Activated CD8-positive, alpha-beta memory T cell treated with anti-CD3 and anti-CD28 coated beads, Interleukin-2, amount 50 U/mL, for 24 hours (primary cell): ENCODE measurements around the gene GSTT2B.
"Not testable (repeated sequence)": the region's sequence is repeated elsewhere in the genome, so short reads cannot be mapped to it uniquely, and the experiment has no call there.

Experiments
- DNase-seq: peaks from one replicate; pipeline ENCODE4 v3.0.0-alpha.2; 2020; ENCODE audit errors: extremely low read depth

GSTT2B gene, protein sequence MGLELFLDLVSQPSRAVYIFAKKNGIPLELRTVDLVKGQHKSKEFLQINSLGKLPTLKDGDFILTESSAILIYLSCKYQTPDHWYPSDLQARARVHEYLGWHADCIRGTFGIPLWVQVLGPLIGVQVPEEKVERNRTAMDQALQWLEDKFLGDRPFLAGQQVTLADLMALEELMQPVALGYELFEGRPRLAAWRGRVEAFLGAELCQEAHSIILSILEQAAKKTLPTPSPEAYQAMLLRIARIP

DNA sequence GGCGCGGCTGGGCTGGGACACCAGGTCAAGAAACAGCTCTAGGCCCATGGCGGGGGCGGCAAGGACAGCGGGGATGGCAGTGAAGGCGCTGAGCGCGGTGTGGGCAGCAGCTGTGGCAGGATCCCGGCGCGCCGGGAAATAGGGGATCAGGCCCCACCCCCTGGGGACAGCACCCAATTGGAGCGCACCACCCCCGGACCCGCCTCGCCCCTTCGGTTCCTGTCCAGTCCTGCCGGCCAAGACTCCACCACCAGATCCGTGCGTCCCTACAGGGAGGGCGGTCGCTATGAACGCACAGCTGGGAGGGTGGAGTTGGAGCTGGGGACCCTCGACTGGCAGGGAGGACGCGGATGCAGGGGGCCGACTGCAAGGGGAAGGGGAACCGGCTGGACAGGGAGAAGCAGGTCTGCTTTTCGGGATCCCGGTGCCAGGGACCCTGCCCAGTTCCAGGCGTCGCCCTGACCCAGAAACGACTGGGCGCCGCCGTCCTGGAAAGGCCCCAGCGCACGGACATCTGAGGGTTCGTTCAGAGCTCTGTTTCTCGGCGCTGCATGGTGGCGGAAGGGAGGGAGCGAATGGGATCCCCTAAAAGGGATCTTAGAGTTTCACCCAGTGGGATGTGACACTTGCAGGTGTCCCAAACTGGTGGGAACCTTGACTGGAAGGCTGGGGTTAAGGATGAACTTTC is at the start of gene GSTT2B:
Gene GSTT2B (minus strand): TSS at position 112 of the 688 bp plus-strand sequence. CDS start 64 bp downstream, at position 48.
- DNase-seq = not testable (repeated sequence)

DNA sequence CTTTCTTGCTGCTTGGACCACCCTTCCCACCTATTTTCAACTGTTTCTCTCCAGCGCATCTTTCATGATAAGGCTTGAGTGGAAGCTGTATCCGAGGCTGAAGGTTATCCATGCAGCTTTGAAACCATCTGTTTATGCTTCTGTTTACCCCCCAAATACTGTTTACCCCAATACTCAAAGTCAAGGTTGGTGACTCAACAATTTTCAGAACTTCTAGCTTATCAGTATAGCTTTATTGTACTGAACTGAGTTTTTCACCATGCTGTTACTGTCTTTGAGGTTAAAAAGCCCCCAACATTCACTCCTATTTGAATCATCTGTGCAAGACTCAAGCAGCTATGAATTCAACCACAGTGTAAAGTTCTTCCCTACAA is 49.0 kb upstream of the GSTT2B start:
- no peak for DNase-seq

DNA sequence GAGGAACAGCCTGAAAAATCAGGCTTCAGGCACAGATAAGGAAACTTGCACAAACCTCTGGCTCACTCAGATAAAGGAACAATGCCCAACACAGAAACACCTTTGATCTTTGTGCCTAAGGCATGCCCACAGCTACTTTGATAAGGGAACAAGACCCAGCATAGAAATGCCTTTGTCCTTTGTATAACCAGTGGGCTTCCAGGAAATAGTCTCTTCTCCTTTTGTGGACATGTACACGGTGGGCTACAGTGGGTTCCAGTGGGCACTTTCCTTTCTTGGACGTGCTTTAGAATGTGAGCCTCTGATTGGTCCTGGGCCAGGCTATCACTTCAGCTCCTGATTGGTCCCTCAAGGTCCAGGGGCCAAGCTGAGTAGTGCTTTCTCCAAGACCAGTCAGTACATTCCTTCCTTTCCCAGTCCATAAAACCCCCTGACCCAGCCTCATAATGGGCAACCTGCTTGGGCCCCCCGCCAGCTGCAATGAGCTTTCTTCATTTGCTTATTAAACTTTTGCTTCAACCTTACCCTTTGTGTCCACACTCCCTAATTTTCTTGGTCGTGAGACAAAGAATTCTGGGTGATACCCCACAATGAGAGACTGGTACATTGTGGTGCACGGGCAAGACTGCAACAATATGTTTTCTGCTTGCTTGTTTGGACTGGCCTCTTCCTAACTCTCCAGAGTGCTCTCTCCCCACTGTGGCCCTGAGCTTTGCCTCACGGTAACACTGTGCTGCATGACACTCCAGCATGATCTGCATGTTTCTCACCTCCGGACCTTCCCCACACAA is 48.4 kb upstream of the GSTT2B start:
- no peak for DNase-seq

DNA sequence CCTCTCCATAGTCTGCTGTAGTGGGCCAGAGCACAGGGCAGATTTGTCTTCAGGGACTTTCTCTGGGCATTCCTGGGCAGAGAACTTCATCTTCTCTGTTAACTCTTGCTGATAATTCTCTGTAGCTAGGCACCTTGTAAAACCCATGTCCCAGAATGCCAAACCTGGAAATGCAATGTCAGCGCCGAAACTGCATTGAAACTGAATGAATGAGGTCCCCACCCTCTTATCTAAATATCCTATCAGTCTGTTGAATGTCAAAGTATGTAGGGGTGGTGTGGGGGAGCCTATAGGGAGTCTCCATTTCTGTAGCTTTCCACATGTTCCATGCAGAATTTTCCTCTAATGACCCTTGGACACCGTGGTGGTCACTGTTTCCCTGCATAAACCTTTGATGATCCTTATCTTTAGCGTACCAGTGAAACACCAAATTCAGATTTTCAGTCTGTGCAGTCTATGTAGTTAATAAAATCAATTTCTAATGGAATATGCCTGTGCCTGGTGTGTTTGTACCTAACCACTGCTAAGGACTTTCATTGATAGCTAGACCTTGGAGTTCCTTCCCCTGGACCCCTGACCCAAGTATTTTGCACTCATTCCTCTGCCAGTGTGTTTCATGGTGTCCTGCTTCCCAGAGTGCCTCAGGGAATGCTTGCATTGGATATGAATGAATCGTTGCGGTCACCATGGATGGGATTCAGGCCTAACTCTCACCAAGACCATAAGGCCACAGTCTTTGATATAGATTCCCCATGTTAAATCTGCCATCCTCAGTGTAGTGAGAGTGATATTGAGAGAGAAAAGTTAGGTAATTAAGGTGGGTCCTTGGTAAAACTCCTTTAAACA is 47.6 kb upstream of the GSTT2B start:
- no peak for DNase-seq

DNA sequence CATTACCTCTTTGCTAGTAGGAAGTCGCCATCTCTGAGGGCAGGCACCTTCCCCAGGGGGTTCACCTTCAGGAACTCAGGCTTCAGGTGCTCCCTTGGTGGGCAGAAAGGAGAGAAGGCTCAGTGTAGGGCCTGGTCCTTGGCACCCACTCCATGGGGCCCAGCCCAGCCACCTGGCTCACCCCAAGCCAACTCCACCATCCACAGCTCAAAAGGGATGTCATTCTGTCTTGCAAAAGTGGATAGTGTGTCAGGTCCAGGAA is 47.0 kb upstream of the GSTT2B start:
- no peak for DNase-seq

DNA sequence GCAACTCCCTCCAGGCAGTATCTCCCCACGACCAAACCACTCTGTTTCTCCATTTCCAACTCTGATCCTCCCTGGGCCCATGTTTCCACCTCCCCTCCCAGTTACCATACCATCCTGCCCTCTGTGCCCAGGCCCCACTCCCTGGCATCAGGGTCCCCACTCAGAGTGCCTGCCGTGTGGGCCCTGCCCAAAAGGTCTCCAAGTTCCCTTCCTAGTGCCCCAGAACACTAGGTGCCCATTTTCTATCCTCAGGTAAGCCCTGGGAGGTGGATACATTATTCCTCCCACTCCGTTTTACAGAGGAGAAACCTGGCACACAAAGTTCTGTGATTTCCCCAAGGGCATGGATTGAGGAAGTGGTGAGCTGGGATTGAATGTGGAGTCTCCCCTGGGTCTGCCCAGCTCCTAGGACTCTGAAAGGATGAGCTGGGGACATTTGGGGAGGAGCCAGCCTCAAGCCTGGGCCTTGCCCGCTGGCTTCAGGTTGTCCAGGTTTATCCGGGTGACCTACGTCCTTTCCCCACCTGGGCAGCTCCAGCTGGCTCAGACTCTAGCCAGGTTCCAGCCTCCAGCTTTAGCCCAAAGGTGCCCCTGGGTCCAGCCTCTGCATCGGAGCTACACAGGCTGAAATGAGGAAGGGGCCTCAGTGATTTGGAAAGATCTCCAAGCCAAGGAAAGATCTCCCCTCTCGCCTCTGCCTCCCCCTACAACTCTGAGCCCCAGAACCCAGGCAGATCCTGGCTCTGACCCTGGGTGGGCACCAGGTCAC is 46.4 kb upstream of the GSTT2B start:
- DNase-seq = no peak

DNA sequence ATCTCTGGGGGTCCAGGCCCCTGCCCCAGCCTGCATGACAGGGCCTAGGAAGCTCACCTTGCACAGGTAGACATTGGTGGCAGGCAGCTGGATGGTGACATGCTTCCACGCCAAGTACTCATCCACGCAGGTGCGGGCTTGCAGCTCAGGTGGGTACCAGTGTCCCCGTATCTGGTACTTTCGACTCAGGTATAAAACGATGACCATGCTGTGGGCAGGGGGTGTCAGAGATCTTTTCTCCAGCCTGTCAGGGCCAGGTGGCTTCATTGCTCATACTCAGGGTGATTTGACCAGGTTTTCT is 45.9 kb upstream of the GSTT2B start:
- DNase-seq = no peak

DNA sequence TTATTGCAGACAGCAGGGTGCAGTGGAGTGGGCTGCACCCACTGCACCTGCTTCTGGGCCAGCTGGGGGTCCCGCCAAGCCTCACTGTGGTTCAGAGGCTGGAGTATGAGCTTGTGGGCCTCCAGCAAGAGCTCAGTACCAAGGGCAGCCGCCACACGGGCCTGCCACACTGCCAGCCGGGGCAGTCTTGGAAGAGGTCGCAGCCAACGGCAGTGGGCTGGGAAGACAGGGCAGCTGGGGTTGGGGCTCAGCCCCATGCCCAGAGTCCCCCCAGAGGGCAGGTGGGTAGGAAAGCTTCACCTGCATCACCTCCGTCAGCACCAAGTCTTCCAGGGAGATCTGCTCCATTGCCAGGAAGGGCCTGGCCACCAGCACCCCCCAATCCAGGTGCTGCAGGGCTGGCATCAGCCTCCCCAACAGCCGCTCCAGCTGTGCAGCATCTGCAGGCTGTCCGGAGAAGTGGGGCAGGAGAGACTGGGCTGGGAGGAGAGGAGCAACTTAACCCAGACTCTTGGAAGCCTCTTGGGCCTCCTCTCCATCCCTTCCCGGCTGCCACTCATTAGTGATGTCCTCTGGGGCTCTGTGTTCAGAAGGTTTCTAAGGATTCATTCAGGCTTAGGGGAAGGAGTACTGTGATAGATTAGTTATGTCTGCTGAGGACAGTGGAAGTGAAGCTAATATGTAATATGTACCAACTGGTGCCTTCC is 45.4 kb upstream of the GSTT2B start:
- DNase-seq = no peak

DNA sequence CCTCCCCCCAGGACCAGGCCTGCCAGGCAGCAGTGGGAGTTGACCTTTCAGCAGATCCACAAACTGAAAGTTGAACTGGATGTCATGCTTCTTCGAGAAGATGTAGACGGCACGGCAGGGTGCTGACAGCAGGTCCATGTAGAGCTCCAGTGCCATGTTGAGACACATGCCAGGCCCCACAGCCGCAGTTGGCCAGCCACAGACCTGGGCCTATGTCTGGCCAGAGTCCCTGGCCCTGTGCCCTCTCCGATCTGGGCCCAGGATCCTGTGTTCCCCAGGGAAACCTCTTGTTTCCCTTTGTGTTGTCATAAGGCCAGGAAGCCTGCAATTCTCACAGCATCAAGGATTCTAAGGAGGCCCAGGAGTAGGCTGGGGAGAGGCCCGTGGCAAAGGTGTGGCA is 44.2 kb upstream of the GSTT2B start, which contains the start of gene GSTT4:
Gene GSTT4 (minus strand): TSS at position 253 of the 400 bp plus-strand sequence. CDS start 97 bp downstream, at position 156.
- no peak for DNase-seq

DNA sequence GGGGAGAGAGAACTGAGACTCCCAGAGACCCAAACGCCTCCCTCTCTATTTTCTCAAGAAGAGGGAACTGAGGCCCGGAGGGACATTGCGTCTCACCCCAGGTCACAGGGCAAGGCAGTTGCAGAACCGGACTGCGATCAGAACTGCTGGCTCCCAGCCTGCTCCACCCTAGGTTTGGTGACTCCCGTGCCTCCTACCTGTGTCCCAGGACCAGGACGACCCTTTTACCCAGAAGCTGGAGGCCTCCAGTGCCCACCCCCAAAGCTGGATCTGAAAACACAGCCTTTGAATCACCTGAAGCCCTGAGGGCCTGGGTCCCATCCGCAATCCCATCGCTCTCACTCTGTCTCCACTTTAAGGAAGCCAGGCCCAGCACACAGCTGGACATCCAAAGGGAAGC is 42.9 kb upstream of the GSTT2B start:
- DNase-seq = no peak

DNA sequence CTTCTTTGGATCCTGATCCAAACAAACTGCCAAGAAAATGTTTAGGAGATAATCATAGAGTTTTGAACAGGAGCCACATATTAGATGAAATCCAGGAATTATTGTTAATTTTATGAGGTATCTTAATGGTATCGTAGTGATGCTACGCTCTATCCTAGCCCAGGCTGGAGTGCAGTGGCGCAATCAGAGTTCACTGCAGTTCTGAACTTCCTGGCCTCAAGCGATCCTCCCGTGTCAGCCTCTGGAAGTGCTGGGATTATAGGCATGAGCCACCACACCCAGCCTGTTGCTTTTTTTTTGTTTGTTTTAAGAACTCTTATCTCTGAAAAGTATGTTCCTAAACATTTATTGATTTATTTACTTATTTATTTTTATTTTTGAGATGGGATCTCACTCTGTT is 41.9 kb upstream of the GSTT2B start:
- no peak for DNase-seq

DNA sequence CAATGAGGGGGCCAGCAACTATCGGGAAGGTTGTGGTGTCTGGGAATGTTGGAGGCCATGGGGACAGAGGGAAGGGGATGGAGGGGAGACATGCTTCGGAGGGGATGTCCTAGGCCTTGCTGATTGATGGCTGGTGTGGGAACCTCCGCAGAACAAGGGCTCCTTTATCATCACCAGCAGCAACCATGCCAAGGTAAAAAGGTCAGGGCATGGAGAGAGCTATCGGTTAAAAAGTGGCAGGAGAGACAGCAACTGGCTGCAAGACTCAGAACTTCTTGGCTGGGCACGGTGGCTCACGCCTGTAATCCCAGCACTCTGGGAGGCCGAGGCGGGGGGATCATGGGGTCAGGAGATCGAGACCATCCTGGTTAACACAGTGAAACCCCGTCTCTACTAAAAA is 41.3 kb upstream of the GSTT2B start:
- no peak for DNase-seq

DNA sequence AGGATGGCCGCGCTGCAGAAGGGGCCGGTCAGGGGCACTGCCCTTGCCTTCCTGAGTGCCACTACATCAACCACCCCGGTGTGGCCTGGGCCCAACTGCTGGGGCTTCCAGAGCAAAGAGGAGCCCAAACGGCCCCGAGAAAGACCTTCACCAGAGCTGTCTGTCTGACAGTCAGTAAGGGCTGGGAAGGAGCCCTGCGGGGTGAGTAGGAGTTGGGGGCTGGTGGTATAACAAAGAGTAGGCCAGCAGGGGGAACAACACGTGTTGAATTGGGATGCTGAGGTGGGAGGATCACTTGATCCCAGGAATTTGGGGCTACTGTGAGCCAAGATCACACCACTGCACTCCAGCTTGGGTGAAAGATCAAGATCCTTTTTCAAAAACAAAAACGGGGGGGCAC is 40.3 kb upstream of the GSTT2B start:
- no peak for DNase-seq

DNA sequence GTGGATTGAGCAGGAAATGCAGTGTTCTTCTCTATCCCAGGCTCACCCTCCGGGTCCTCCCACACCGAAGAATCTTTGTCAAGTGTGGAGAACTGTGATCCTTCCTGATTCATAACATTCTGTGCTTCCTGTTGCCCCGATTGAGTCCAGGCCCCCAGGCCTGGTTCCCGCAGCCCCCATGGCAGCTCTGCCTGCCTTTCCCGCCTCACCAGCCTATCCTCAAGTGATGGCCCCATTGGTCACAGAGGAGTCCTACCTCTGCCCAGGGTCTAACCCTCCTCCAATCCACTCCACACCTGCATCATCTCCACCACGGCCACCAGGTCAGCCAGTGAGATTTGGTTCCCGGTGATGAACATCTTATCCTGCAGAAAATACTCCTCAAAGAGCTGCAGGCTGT is 38.8 kb upstream of the GSTT2B start:
- DNase-seq = not testable (repeated sequence)

DNA sequence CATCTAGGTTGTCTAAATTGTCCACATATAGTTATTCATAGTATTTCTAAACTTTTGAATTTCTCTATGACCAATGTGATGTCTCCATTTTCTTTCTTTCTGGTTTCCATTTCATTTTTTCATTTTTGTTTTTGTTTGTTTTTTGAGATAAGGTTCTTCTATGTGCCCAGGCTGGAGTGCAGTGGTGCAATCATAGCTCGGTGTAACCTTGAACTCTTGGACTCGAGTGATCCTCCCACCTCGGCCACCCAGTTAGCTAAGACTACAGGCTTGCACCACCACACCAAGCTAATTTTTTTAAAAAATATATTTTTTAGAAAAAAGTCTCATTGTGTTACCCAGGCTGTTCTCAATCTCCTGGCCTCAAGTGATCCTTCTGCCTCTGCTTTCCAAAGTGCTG is 36.1 kb upstream of the GSTT2B start:
- no peak for DNase-seq

DNA sequence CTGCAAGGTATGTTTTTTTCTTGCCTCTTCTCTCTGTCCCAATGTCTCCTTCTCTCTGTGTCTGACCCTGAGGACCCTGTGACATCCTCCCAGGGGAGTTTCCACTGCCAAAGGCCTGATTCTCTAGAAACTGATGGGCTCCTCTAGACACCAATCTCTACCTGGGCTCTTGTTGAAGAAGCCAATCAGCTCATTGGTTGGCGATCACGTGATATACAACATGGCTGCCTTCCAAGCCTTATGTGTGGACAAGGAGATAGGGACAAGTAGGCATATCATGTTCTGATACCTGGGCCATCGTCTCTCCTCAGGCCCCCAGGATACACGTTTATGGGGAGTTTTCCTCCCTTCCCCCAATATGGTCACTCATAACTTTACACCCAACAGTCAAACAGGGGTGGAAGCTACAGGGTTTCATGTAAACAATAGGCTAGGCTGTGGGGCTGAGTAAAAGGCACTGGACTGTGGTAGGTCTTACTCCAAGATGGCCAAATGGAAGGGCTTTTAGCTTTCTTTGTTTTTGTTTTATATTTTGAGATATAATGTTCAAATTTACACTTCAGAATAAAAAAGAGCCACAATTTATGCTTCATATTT is 32.7 kb upstream of the GSTT2B start:
- DNase-seq = not testable (repeated sequence)

DNA sequence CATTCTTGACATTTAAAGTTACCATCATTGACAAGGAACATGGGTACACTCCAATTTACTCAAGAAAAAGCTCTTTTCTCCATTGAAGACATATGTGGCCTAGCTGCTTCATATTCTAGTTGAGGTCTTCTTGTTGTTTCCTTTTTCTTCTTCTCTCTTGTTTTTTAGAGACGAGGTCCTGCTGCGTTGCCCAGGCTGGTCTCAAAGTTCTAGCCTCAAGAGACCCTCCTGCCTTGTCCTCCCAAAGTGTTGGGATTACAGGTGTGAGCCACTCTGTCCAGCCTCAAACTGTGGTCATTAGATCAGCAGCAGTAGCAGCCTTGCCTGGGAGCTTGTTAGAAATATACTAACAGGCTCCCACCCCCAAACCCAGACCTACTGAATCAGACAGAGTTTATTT is 32.1 kb upstream of the GSTT2B start:
- DNase-seq = not testable (repeated sequence)

DNA sequence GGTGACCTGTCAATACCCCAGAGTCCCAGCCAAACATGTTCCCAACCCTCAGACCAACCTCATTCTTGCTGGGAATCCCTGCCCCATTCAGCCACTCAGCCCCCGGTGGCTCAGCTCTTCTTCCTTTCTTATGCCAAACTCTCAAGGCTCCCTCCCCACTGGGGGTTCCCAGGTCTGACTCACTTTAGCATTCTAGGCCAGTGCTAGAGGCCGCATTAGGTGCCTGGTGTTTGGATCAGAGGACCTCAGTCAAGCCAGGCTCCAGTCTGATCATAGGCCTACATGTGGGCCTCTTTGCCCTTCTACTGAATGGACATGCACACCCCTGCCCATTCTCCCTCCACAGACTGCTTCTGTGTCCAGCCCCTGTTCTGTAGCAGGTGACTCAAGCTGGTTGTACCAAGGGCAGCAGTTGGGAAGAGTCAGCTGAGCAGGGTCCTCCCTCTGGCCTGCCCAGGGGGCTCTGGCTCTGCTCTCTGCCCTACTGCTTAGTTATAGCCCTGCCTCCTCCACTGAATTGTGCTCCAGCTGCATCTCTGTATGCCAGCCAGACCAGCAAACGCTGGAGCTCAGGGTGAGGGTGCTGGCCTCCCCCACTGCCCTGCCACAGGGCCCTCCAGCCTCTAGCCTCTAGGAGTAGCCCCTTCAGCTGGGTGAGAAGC is 28.7 kb upstream of the GSTT2B start:
- DNase-seq = not testable (repeated sequence)

DNA sequence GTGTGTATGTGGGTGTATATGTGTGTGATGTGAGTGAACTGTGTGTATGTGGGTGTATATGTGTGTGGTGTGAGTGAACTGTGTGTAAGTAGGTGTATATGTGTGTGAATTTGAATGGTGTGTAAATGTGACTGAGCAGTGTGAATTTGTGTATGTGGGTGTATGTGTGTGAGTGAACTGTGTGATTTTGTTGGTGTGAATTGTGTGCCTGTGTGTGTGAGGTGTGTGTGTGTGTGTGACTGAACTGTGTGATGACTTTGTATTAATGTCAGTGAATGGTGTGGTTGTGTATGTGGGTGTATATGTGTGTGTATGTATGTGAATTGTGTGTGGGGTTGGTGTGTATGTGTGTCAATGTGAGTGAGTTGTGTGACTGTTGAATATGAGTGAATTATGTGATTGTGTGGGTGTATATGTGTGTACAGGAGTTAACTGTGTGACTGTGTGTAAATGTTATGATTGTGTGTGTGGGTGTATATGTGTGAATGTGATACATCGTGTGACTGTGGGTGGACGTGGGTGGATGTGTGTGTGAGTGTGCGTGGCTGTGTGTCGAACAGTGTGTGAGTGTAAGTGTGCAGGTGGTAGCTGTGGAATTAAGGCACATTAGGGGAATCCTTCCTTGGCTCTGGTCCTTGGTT is 25.7 kb upstream of the GSTT2B start:
- not testable (repeated sequence) for DNase-seq
